Prostate gland (tissue), 2 donors: ENCODE results near the gene SLC16A7. TPM values are rescaled to one million over a fixed set of nuclear protein-coding genes. Genes with fewer than 3 reads are reported as not detected.

ENCODE experiments used
- DNase-seq: peaks from one replicate; pipeline ENCODE4 v3.0.0-alpha.2; 2019; ENCODE audit warnings: low spot score
- H3K27ac ChIP-seq, 2 donors: fragments of 200-600 bp; sonication (generic); 2 replicates each; pipeline ENCODE4 v1.5.1; 2017 to 2019
- H3K27me3 ChIP-seq: fragments of 200-600 bp; sonication (generic); replicated peaks from 2 replicates; pipeline ENCODE4 v1.5.1; 2019; ENCODE audit not compliant: insufficient read depth
- H3K36me3 ChIP-seq, 2 donors: fragments of 200-600 bp; sonication (generic); 1 replicate in 1 of 2; 2 replicates in 1 of 2; pipeline versions ENCODE4 v1.5.1 to v1.8.1; 2017 to 2019
- H3K4me1 ChIP-seq: fragments of 200-600 bp; sonication (generic); replicated peaks from 2 replicates; pipeline ENCODE4 v1.5.1; 2019
- H3K4me3 ChIP-seq, 2 donors: fragments of 200-600 bp; sonication (generic); 2 replicates each; pipeline ENCODE4 v1.5.1; 2017 to 2019
- H3K9me3 ChIP-seq: fragments of 200-600 bp; sonication (generic); 2 replicates; pipeline ENCODE4 v1.5.1; 2017
- CTCF ChIP-seq, 4 experiments: fragments of 200-600 bp in 2 of 4; fragments of 450-650 bp in 2 of 4; sonication (generic) in 2 of 4; IDR thresholded peaks; 1 replicate in 3 of 4; 2 replicates in 1 of 4; pipeline ENCODE4 v1.5.1; 2016 to 2019; ENCODE audit warnings: antibody characterized with exemption in 4 of 4, mild to moderate bottlenecking in 2 of 4, moderate library complexity in 2 of 4
- POLR2A ChIP-seq: fragments of 450-650 bp; IDR thresholded peaks from one replicate; pipeline ENCODE4 v1.6.1; 2016; ENCODE audit warnings: antibody characterized with exemption, mild to moderate bottlenecking
- POLR2AphosphoS5 ChIP-seq: sonication (generic); formaldehyde crosslinking; IDR thresholded peaks from one replicate; pipeline ENCODE4 v1.6.1; 2017; ENCODE audit warnings: antibody characterized with exemption
- WGBS: methylation state at CpG from one replicate; pipeline ENCODE4 v1.1.5; 2018; 5-methylcytosine and 5-hydroxymethylcytosine counted together
- intact Hi-C: fragments of 100-400 bp; cut with DNase I; formaldehyde crosslinking; loops from one replicate; pipeline ENCODE4 v1.14.2; 2022
- total RNA-seq, 2 donors: library from RNA; depleted of rRNA; stranded (reverse); fragments of >200 nt; gene quantifications; one replicate each; pipeline ENCODE4 v1.1.0, GENCODE V29; 2016

SLC16A7 gene
- total RNA-seq, 2 donors from 2014 or later, result 4.3 to 10.6 TPM

- DNase-seq, result no peak
- TF ChIP-seq POLR2A (no peak), CTCF (IDR thresholded peaks at IDR 0.05) (no peak), POLR2AphosphoS5 (no peak)
- Histone ChIP-seq H3K27ac (no peak overlapping the region), H3K27me3 (no peaks in the 10 kb centered on the region), H3K4me3 (no peak overlapping the region), H3K4me1 (no peaks in the 10 kb centered on the region), H3K36me3 (no peaks in the 10 kb centered on the region), H3K9me3 (no peaks in the 10 kb centered on the region)
- intact Hi-C loops, result no loop called here
- WGBS, result 95% methylated on average over 1 of the region's 1 CpG
These were observed 112.7 kb downstream of the SLC16A7 start for GRCh38 chr12:59708484-59708883.

- no peaks in the 10 kb centered on the region for H3K36me3 ChIP-seq
- intact Hi-C loops, result no loop called here
- no peak for DNase-seq
- H3K27me3 ChIP-seq, result no peaks in the 10 kb centered on the region
- TF ChIP-seq POLR2AphosphoS5 (no peak), POLR2A (no peak), CTCF (IDR thresholded peaks at IDR 0.05) (no peak)
- no peaks in the 10 kb centered on the region for H3K4me1 ChIP-seq
- 50% methylated on average over 1 of the region's 1 CpG for WGBS
- no peak overlapping the region for H3K27ac ChIP-seq
- no peak overlapping the region for H3K4me3 ChIP-seq
- no peaks in the 10 kb centered on the region for H3K9me3 ChIP-seq
These were observed 114.3 kb downstream of the SLC16A7 start for GRCh38 chr12:59710004-59710628.

- Histone ChIP-seq H3K4me3 (no peak overlapping the region), H3K27ac (no peak overlapping the region), H3K4me1 (no peaks in the 10 kb centered on the region), H3K36me3 (no peaks in the 10 kb centered on the region), H3K27me3 (no peaks in the 10 kb centered on the region), H3K9me3 (no peaks in the 10 kb centered on the region)
- intact Hi-C loops, result no loop called here
- DNase-seq, result no peak
- TF ChIP-seq POLR2A, result no peak
- TF ChIP-seq POLR2AphosphoS5, result no peak
- no peak for TF ChIP-seq CTCF (IDR thresholded peaks at IDR 0.05)
- WGBS, result 77% methylated on average over 2 of the region's 2 CpGs
These were observed 115.1 kb downstream of the SLC16A7 start for GRCh38 chr12:59710964-59711363.

- Histone ChIP-seq H3K9me3 (no peaks in the 10 kb centered on the region), H3K4me3 (no peak overlapping the region), H3K36me3 (no peaks in the 10 kb centered on the region), H3K27ac (no peak overlapping the region), H3K4me1 (no peaks in the 10 kb centered on the region), H3K27me3 (no peaks in the 10 kb centered on the region)
- intact Hi-C loops, result no loop called here
- no peak for DNase-seq
- 77% methylated on average over 2 of the region's 2 CpGs for WGBS
- no peak for TF ChIP-seq CTCF (IDR thresholded peaks at IDR 0.05)
- TF ChIP-seq POLR2AphosphoS5, result no peak
- TF ChIP-seq POLR2A, result no peak
These were observed 119.6 kb downstream of the SLC16A7 start for GRCh38 chr12:59715434-59715833.

GRCh38 chr12:59716043-59716442, 120.2 kb downstream of the SLC16A7 start:
- Histone ChIP-seq H3K27me3 (no peaks in the 10 kb centered on the region), H3K36me3 (no peaks in the 10 kb centered on the region), H3K4me1 (no peaks in the 10 kb centered on the region), H3K9me3 (no peaks in the 10 kb centered on the region), H3K27ac (no peak overlapping the region), H3K4me3 (no peak overlapping the region)
- no peak for DNase-seq
- 94% methylated on average over 4 of the region's 4 CpGs for WGBS
- intact Hi-C loops, result no loop called here
- TF ChIP-seq CTCF (IDR thresholded peaks at IDR 0.05), result no peak
- TF ChIP-seq POLR2A, result no peak
- no peak for TF ChIP-seq POLR2AphosphoS5
